HEK293 (cell line): ENCODE results near the gene SH3BP4.

Experiments used
- ATF2 ChIP-seq: fragments of 450-650 bp; formaldehyde crosslinking; IDR thresholded peaks from 2 replicates; pipeline ENCODE4 v1.5.1; 2016; ENCODE audit warnings: missing biosample characterization, missing genetic modification characterization, low read depth
- BCL11B ChIP-seq: fragments of 450-650 bp; formaldehyde crosslinking; IDR thresholded peaks from 2 replicates; pipeline ENCODE4 v1.5.1; 2016; ENCODE audit warnings: low read depth, missing biosample characterization, missing genetic modification characterization
- GLIS1 ChIP-seq: fragments of 450-650 bp; formaldehyde crosslinking; IDR thresholded peaks from 2 replicates; pipeline ENCODE4 v1.5.1; 2016; ENCODE audit warnings: missing biosample characterization, missing genetic modification characterization
- KLF16 ChIP-seq: fragments of 450-650 bp; formaldehyde crosslinking; IDR thresholded peaks from 2 replicates; pipeline ENCODE4 v1.5.1; 2017; ENCODE audit warnings: missing biosample characterization, missing genetic modification characterization
- KLF17 ChIP-seq: fragments of 450-650 bp; formaldehyde crosslinking; IDR thresholded peaks from 2 replicates; pipeline ENCODE4 v1.5.1; 2016; ENCODE audit warnings: missing biosample characterization, missing genetic modification characterization
- KLF7 ChIP-seq: fragments of 450-650 bp; formaldehyde crosslinking; IDR thresholded peaks from 2 replicates; pipeline ENCODE4 v1.5.1; 2016; ENCODE audit warnings: missing biosample characterization, missing genetic modification characterization, borderline replicate concordance
- KLF8 ChIP-seq: fragments of 450-650 bp; formaldehyde crosslinking; IDR thresholded peaks from 2 replicates; pipeline ENCODE4 v1.5.1; 2016; ENCODE audit warnings: missing biosample characterization, missing genetic modification characterization
- SALL2 ChIP-seq: fragments of 450-650 bp; formaldehyde crosslinking; IDR thresholded peaks from 2 replicates; pipeline ENCODE4 v1.5.0; 2017; ENCODE audit warnings: missing biosample characterization, mild to moderate bottlenecking, missing genetic modification characterization, borderline replicate concordance
- SETDB1 ChIP-seq: IDR thresholded peaks from one replicate; pipeline ENCODE4 v1.6.1; 2017; ENCODE audit warnings: mild to moderate bottlenecking, low read length, moderate library complexity, mixed read lengths; ENCODE audit not compliant: insufficient read length
- ZBTB10 ChIP-seq: fragments of 450-650 bp; formaldehyde crosslinking; IDR thresholded peaks from 2 replicates; pipeline ENCODE4 v1.5.1; 2016; ENCODE audit warnings: missing biosample characterization, missing genetic modification characterization
- ZBTB21 ChIP-seq: fragments of 450-650 bp; formaldehyde crosslinking; IDR thresholded peaks from 2 replicates; pipeline ENCODE4 v1.5.1; 2017; ENCODE audit warnings: missing biosample characterization, missing genetic modification characterization
- ZBTB6 ChIP-seq: fragments of 450-650 bp; formaldehyde crosslinking; IDR thresholded peaks from 2 replicates; pipeline ENCODE4 v1.5.1; 2017; ENCODE audit warnings: missing biosample characterization, missing genetic modification characterization
- ZBTB8A ChIP-seq: fragments of 450-650 bp; formaldehyde crosslinking; IDR thresholded peaks from 2 replicates; pipeline ENCODE4 v1.5.1; 2016; ENCODE audit warnings: missing biosample characterization, missing genetic modification characterization
- ZEB2 ChIP-seq: fragments of 450-650 bp; formaldehyde crosslinking; IDR thresholded peaks from 2 replicates; pipeline ENCODE4 v1.5.1; 2016; ENCODE audit warnings: missing biosample characterization, missing genetic modification characterization
- ZNF18 ChIP-seq: fragments of 450-650 bp; formaldehyde crosslinking; IDR thresholded peaks from 2 replicates; pipeline ENCODE4 v1.5.1; 2016; ENCODE audit warnings: missing biosample characterization, missing genetic modification characterization
- ZNF292 ChIP-seq: fragments of 450-650 bp; formaldehyde crosslinking; IDR thresholded peaks from 2 replicates; pipeline ENCODE4 v1.5.1; 2016; ENCODE audit warnings: low read depth, missing biosample characterization, missing genetic modification characterization, borderline replicate concordance
- ZNF311 ChIP-seq: fragments of 450-650 bp; formaldehyde crosslinking; IDR thresholded peaks from 2 replicates; pipeline ENCODE4 v1.5.1; 2017; ENCODE audit warnings: missing biosample characterization, missing genetic modification characterization, borderline replicate concordance
- ZNF354C ChIP-seq: fragments of 450-650 bp; formaldehyde crosslinking; IDR thresholded peaks from 2 replicates; pipeline ENCODE4 v1.5.1; 2016; ENCODE audit warnings: missing biosample characterization, missing genetic modification characterization, low read depth, borderline replicate concordance
- ZNF366 ChIP-seq: fragments of 450-650 bp; formaldehyde crosslinking; conservative IDR thresholded peaks from 2 replicates; pipeline ENCODE4 v1.5.1; 2016; ENCODE audit warnings: missing biosample characterization, missing genetic modification characterization
- ZNF416 ChIP-seq: fragments of 450-650 bp; formaldehyde crosslinking; IDR thresholded peaks from 2 replicates; pipeline ENCODE4 v1.5.1; 2016; ENCODE audit warnings: missing biosample characterization, missing genetic modification characterization
- ZNF433 ChIP-seq: fragments of 450-650 bp; formaldehyde crosslinking; IDR thresholded peaks from 2 replicates; pipeline ENCODE4 v1.5.1; 2016; ENCODE audit warnings: missing biosample characterization, missing genetic modification characterization, low read depth
- ZNF518A ChIP-seq: fragments of 450-650 bp; formaldehyde crosslinking; conservative IDR thresholded peaks from 2 replicates; pipeline ENCODE4 v1.5.1; 2016; ENCODE audit warnings: low read depth, missing biosample characterization, missing genetic modification characterization
- ZNF555 ChIP-seq: fragments of 450-650 bp; formaldehyde crosslinking; conservative IDR thresholded peaks from 2 replicates; pipeline ENCODE4 v1.5.1; 2017; ENCODE audit warnings: missing biosample characterization, mild to moderate bottlenecking, missing genetic modification characterization, inconsistent platforms
- ZNF600 ChIP-seq: fragments of 450-650 bp; formaldehyde crosslinking; IDR thresholded peaks from 2 replicates; pipeline ENCODE4 v1.5.1; 2016; ENCODE audit warnings: missing biosample characterization, missing genetic modification characterization
- ZNF707 ChIP-seq: fragments of 450-650 bp; formaldehyde crosslinking; IDR thresholded peaks from 2 replicates; pipeline ENCODE4 v1.5.1; 2016; ENCODE audit warnings: missing biosample characterization, missing genetic modification characterization
- ZNF76 ChIP-seq: fragments of 450-650 bp; formaldehyde crosslinking; IDR thresholded peaks from 2 replicates; pipeline ENCODE4; 2016; ENCODE audit warnings: low read depth, missing biosample characterization, missing genetic modification characterization, borderline replicate concordance
- ZSCAN23 ChIP-seq: fragments of 450-650 bp; formaldehyde crosslinking; IDR thresholded peaks from 2 replicates; pipeline ENCODE4 v1.5.1; 2016; ENCODE audit warnings: missing biosample characterization, missing genetic modification characterization
- ZSCAN30 ChIP-seq: fragments of 450-650 bp; IDR thresholded peaks from 2 replicates; pipeline ENCODE4 v1.5.1; 2018; ENCODE audit warnings: missing biosample characterization, mild to moderate bottlenecking, missing genetic modification characterization, moderate library complexity

Gene SH3BP4

GRCh38 chr2:235050980-235051351 is 99.1 kb downstream of the SH3BP4 start (continued):
- TF ChIP-seq ZNF76 (tag by site-specific recombination), result 0 out of 2 replicates have a peak, but pooled peaks have one; percentile 38
- peak; percentile 99 for TF ChIP-seq ATF2 (tag by site-specific recombination)
- peak; percentile 51; the same call in 1 of the 2 replicates for TF ChIP-seq ZSCAN23 (tag by site-specific recombination)
- no peak for TF ChIP-seq ZNF416
- no peak for TF ChIP-seq ZNF292
- TF ChIP-seq KLF7 (tag by site-specific recombination), result no peak
- TF ChIP-seq ZNF600 (tag by site-specific recombination), result peak; percentile 62
- no peak for TF ChIP-seq ZNF707 (tag by site-specific recombination)
- TF ChIP-seq ZEB2 (tag by site-specific recombination), result peak; percentile 88
- peak; percentile 70 for TF ChIP-seq KLF8 (tag by site-specific recombination)
- TF ChIP-seq KLF17, result peak; percentile 89
- TF ChIP-seq ZBTB8A (tag by site-specific recombination), result peak; percentile 73
- no peak for TF ChIP-seq ZNF555 (tag by site-specific recombination)
- TF ChIP-seq ZBTB6, result 0 out of 2 replicates have a peak, but pooled peaks have one; percentile 31
- no peak for TF ChIP-seq SETDB1
- peak; percentile 96 for TF ChIP-seq ZBTB21 (tag by site-specific recombination)
- no peak for TF ChIP-seq ZNF18
- TF ChIP-seq ZNF433 (tag by site-specific recombination), result no peak
- TF ChIP-seq ZNF518A (tag by site-specific recombination), result peak; percentile 36; the same call in 1 of the 2 replicates
- peak; percentile 82 for TF ChIP-seq ZNF366
- no peak for TF ChIP-seq BCL11B (tag by site-specific recombination)
- TF ChIP-seq KLF16, result 0 out of 2 replicates have a peak, but pooled peaks have one; percentile 16
- TF ChIP-seq SALL2 (tag by site-specific recombination), result no peak
- TF ChIP-seq GLIS1, result peak; percentile 84
- peak; percentile 75; the same call in 1 of the 2 replicates for TF ChIP-seq ZSCAN30 (tag by site-specific recombination)
- no peak for TF ChIP-seq ZNF354C
- peak; percentile 41; the same call in 1 of the 2 replicates for TF ChIP-seq ZBTB10
- no peak for TF ChIP-seq ZNF311 (tag by site-specific recombination)
